ENCODE results near the gene SPINDOC.
"Not testable (repeated sequence)": the region's sequence is repeated elsewhere in the genome, so short reads cannot be mapped to it uniquely, and the experiment has no call there.

The SPINDOC gene

DNA sequence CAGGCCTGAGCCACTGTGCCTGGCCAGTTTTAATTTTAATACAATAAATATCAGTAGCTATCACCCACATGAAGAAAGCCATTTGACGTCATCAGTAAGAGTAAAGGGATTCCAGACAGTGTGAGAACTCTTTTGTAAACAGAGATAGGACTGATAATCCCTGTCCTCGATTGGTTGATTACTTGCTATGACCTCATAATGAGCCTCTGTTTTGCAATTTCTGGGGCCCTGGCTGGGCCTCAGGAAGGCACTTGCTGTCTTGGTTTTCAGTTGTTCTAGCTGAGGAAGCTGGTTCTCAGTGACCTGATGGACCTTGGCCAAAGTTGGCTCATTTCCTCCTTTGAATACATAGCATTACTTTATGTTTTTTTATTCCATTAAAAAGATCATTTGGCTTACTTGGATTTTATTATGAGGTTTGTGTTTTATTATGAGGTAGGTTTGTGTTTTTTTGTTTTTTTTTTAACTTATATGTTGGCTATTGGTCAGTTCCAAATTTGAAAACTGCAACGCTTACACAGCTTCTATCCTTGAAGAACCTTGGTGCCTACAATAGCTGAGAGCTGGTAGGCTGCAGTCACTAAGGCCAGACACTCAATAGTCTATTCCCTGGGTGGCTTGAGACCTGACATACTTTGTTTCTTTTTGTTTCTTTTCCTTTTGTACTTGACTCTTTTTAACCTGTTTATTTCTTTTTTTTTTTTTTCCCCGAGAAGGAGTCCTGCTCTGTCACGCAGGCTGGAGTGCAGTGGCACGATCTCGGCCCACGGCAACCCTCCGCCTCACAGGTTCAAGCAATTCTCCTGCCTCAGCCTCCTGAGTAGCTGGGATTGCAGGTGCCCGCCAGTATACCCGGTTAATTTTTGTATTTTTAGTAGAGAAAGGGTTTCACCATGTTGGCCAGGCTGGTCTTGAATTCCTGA lies 45.6 kb downstream of the SPINDOC start:
- FAIRE-seq = no peak

GRCh38 chr11:63862923-63863322 lies 49.7 kb downstream of the SPINDOC start:
- FAIRE-seq = no peak

DNA sequence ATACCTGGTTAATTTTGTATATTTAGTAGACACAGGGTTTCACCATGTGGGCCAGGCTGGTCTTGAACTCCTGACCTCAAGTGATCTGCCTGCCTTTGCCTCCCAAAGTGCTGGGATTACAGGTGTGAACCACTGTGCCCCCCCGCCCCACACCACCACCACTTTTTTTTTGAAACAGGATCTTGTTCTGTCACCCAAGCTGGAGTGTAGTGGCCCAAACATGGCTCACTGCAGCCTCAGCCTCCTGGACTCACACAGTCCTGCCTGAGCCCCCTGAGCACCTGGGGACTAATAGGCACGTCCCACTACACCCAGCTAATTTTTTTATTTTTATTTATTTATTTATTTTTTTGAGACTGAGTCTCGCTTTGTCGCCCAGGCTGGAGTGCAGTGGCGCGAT lies 50.4 kb downstream of the SPINDOC start:
- not testable (repeated sequence) for FAIRE-seq

DNA sequence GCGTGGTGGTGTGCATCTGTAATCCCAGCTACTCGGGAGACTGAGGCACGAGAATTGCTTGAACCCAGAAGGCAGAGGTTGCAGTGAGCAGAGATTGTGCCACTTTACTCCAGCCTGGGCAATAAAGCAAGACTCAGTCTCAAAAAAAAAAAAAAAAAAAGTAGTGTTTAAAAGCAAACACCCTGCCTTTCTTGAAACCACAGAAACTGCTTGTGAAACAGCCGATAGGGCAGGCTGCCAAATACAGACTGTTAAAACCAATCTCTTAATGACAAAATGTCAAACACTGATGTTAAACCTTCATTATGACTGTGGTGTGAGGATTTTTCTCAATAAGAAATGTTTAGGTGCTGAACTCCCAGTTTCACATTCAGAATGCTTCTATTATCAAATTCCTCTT lies 53.0 kb downstream of the SPINDOC start:
- no peak for FAIRE-seq

DNA sequence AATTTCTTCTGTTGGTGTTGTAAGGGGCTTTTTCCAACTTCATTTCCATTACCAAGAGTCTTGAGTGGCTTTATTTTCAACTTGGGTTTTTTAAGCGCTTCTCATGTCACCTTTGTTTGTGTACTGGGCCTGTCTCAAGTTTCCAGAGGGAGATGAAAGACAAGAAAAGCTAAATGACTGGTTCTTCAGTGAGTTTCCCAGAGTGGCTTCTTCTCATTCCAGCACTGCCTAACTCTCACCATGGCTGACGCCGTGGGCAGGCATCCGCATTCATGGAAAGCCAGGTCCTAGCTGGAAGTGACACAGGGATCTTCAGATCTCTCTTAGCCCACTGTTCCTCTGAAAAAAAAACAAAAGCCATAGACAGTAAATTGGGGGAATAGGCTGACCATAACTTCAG lies 54.3 kb downstream of the SPINDOC start:
- FAIRE-seq = no peak

- no peak for FAIRE-seq
Observed at GRCh38 chr11:63868399-63869064, 55.3 kb downstream of the SPINDOC start.

DNA sequence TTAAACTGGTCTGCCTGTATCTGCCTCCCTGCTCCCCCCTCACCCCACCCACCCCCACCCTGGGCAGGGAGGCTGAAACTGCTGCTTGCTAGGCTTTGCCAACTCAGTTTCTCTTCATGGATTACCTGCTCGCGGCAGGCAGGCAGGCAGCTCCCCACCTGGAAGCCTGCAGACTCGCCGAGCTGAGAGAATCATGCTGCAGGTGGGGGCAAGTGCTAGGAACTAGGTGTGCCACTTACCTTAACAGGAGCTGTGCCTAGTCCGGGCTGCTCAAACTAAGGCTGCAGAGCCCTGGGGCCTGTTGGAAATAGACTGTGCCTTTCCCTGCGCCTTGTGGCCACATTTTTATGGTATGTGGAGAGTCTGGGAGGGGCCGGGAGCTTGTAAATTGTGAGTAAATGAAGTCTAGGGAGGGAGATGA lies 55.9 kb downstream of the SPINDOC start:
- FAIRE-seq = no peak

DNA sequence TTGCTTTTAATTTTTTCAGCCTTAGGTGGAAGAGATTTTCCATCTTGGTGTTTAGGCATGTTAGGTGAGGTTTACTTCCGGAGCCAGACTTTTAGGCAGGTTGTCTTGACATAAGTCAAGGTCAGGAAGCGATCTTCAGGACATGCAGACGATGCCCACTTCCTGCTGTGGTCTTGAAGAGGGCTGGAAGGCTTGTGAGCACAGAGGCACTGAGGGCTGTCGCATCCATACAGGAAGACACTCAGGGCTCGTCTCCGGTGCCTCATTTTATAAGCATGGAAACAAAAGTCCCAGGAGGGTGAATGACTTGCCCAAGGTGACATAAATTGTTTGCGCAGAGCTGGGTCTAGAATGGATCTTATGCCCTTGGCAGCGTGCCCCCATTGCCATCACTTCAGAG lies 56.4 kb downstream of the SPINDOC start:
- FAIRE-seq = no peak

- no peak for FAIRE-seq
Observed at GRCh38 chr11:63870351-63871140, 57.3 kb downstream of the SPINDOC start.

DNA sequence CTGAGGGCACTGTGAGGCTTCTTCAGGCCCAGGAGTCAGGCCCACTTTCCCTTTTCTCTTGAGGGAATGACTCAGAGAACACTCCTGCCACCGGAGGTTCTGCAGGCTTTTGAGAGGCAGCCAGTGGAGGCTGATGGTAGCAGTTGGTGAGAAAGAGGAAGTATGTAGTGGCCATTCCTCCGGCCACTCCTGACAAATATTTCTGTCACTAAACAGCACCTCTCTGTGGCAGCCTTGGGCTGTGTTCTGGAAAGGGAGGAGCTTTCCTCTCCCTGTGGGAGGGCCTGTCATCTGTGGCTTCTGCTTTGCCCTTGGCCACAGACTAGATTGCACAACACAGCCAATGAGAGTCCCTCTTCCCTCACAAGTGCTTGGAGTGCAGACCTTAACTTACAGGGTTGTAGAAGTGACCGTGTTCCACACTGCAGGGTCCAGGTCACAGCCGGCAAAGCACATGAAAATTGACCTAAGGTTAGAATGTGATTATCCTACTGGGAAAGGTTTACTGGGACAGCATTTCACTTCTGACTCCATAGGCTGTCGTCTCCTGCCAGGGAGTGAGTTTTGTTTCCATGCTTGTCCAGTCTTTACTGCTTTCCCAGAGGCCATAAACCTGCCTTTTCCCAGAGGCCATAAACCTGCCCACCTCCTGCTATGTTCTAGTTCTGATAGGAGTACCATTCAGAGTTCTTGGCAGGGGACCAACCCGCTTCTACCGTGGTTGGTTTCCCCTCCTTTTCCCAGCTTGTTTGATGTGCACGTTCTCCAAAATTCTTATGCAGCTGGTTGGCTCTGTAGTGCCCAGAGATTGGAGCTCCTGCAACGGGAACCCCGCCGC lies 58.9 kb downstream of the SPINDOC start:
- no peak for FAIRE-seq

- no peak for FAIRE-seq
Observed at GRCh38 chr11:63872800-63873197, 59.5 kb downstream of the SPINDOC start.

- FAIRE-seq = no peak
Observed at GRCh38 chr11:63873311-63873710, 60.1 kb downstream of the SPINDOC start.

DNA sequence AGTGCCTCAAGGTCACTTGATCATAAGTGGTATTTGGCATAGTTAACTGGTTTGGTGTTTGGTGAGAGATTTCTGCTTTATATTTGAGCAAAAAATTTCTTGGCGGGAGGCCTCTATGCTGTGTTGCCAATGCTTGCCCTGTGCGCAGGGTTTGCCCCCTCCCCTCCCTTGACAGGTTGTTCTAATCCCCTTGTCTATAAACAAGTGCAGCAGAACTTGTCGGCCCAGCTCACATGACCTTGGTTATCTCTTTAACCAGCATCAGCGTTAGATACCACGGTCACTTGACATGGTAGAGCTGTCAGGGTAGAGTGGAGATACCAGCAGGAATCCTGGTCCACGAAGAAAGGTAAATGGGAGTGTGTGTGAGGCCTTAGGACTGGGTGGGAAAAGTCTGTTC lies 61.3 kb downstream of the SPINDOC start:
- no peak for FAIRE-seq

GRCh38 chr11:63875506-63876065 lies 62.3 kb downstream of the SPINDOC start:
- FAIRE-seq = no peak

DNA sequence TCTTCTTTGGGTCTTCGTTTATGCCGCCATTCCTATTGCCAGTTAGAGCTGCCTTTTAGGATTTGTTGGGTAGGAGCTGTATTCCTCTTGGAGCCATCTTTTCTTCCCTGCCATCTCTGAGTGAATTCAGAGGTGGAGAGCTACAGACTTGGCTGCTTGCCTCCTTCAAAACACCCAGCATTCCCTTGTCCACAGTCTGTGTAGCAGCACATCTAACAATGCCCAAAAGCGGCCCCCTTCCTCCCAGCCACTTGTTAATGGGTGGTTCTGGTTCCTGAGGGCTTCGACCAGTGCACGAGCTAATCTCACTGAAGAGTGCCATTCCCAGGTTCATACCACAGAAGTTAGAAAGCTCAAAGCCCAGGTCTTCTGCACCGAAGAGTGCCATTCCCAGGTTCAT lies 63.4 kb downstream of the SPINDOC start:
- no peak for FAIRE-seq

Data from TTC549 (cell line).